HUES6 (cell line): Measurements from ENCODE around the gene ARRDC1.

Experiments
- H3K27ac ChIP-seq: 2 replicates; pipeline ENCODE4 v1.7.0; 2013; ENCODE audit warnings: low read depth, mild to moderate bottlenecking, low read length, inconsistent platforms
- H3K27me3 ChIP-seq: 2 replicates; pipeline ENCODE4 v1.6.1; 2013; ENCODE audit warnings: low read length; ENCODE audit not compliant: control insufficient read depth, insufficient read depth
- H3K36me3 ChIP-seq: 2 replicates; pipeline ENCODE4 v1.6.1; 2013; ENCODE audit warnings: low read length; ENCODE audit not compliant: control insufficient read depth, insufficient read depth
- H3K4me1 ChIP-seq: 2 replicates; pipeline ENCODE4 v1.6.1; 2013; ENCODE audit warnings: low read length; ENCODE audit not compliant: control insufficient read depth, insufficient read depth
- H3K4me3 ChIP-seq: 2 replicates; pipeline ENCODE4 v1.5.1; 2013; ENCODE audit warnings: low read depth, low read length
- H3K9ac ChIP-seq: one replicate; pipeline ENCODE4 v1.6.1; 2013; ENCODE audit warnings: mild to moderate bottlenecking, low read length
- H3K9me3 ChIP-seq: 2 replicates; pipeline ENCODE4 v1.6.1; 2013; ENCODE audit warnings: low read depth, low read length; ENCODE audit not compliant: control insufficient read depth, insufficient read depth

Gene ARRDC1

GRCh38 chr9:137575716-137576411 lies 29.6 kb upstream of the ARRDC1 start:
- Histone ChIP-seq H3K36me3 (peaks cover 49% of the 10 kb centered on the region), H3K27ac (no peak overlapping the region), H3K4me1 (peaks cover 24% of the 10 kb centered on the region), H3K27me3 (no peaks in the 10 kb centered on the region), H3K4me3 (no peak overlapping the region), H3K9me3 (no peaks in the 10 kb centered on the region), H3K9ac (no peak overlapping the region)

- Histone ChIP-seq H3K4me3 (peak within 1 kb of the TSS; percentile 100), H3K27ac (peak within 1 kb of the TSS; percentile 89), H3K36me3 (peaks cover 62% of the 10 kb centered on the region), H3K4me1 (peaks cover 31% of the 10 kb centered on the region), H3K27me3 (no peaks in the 10 kb centered on the region), H3K9ac (peak within 1 kb of the TSS; percentile 94), H3K9me3 (no peaks in the 10 kb centered on the region)
Observed at GRCh38 chr9:137578518-137579258, 26.8 kb upstream of the ARRDC1 start, which contains the start of gene DPH7. DPH7 (minus strand) TSS chr9:137578925; CDS start chr9:137578777, 148 bp downstream.

- Histone ChIP-seq H3K36me3 (peaks cover 62% of the 10 kb centered on the region), H3K9ac (peak overlapping the region; percentile 61), H3K4me3 (peak overlapping the region; percentile 100), H3K4me1 (peaks cover 31% of the 10 kb centered on the region), H3K27ac (peak overlapping the region; percentile 58; the same call in 1 of the 2 replicates), H3K9me3 (no peaks in the 10 kb centered on the region), H3K27me3 (no peaks in the 10 kb centered on the region)
Observed at GRCh38 chr9:137579259-137579604, 26.3 kb upstream of the ARRDC1 start.

- H3K27me3 ChIP-seq: no peaks in the 10 kb centered on the region
- peaks cover 58% of the 10 kb centered on the region for H3K36me3 ChIP-seq
- H3K9me3 ChIP-seq: no peaks in the 10 kb centered on the region
- no peak overlapping the region for H3K4me3 ChIP-seq
- H3K9ac ChIP-seq: no peak overlapping the region
- H3K4me1 ChIP-seq: peaks cover 31% of the 10 kb centered on the region
- H3K27ac ChIP-seq: no peak overlapping the region
Observed at GRCh38 chr9:137580209-137580953, 25.1 kb upstream of the ARRDC1 start.

GRCh38 chr9:137580954-137581322 lies 24.5 kb upstream of the ARRDC1 start:
- Histone ChIP-seq H3K9ac (no peak overlapping the region), H3K9me3 (no peaks in the 10 kb centered on the region), H3K27ac (no peak overlapping the region), H3K36me3 (peaks cover 58% of the 10 kb centered on the region), H3K27me3 (no peaks in the 10 kb centered on the region), H3K4me3 (no peak overlapping the region), H3K4me1 (peaks cover 31% of the 10 kb centered on the region)

GRCh38 chr9:137581361-137582285 lies 23.9 kb upstream of the ARRDC1 start:
- Histone ChIP-seq H3K27ac (no peak overlapping the region), H3K27me3 (no peaks in the 10 kb centered on the region), H3K36me3 (peaks cover 60% of the 10 kb centered on the region), H3K9ac (no peak overlapping the region), H3K4me3 (no peak overlapping the region), H3K9me3 (no peaks in the 10 kb centered on the region), H3K4me1 (peaks cover 31% of the 10 kb centered on the region)

- Histone ChIP-seq H3K9ac (no peak overlapping the region), H3K36me3 (peaks cover 63% of the 10 kb centered on the region), H3K27ac (no peak overlapping the region)
Observed at GRCh38 chr9:137582286-137582860, 23.1 kb upstream of the ARRDC1 start.

GRCh38 chr9:137583347-137583746 lies 22.1 kb upstream of the ARRDC1 start:
- peaks cover 73% of the 10 kb centered on the region for H3K36me3 ChIP-seq
- no peak overlapping the region for H3K27ac ChIP-seq
- no peaks in the 10 kb centered on the region for H3K27me3 ChIP-seq
- no peak overlapping the region for H3K9ac ChIP-seq
- H3K4me1 ChIP-seq: peaks cover 22% of the 10 kb centered on the region
- no peak overlapping the region for H3K4me3 ChIP-seq
- no peaks in the 10 kb centered on the region for H3K9me3 ChIP-seq

More at GRCh38 chr9:137582286-137582860, 23.1 kb upstream of the ARRDC1 start:
- H3K4me3 ChIP-seq: no peak overlapping the region
- no peaks in the 10 kb centered on the region for H3K27me3 ChIP-seq
- no peaks in the 10 kb centered on the region for H3K9me3 ChIP-seq
- peaks cover 27% of the 10 kb centered on the region for H3K4me1 ChIP-seq

GRCh38 chr9:137583957-137584356 lies 21.5 kb upstream of the ARRDC1 start:
- Histone ChIP-seq H3K4me1 (peaks cover 22% of the 10 kb centered on the region), H3K36me3 (peaks cover 79% of the 10 kb centered on the region), H3K9me3 (no peaks in the 10 kb centered on the region), H3K9ac (no peak overlapping the region), H3K4me3 (no peak overlapping the region), H3K27me3 (no peaks in the 10 kb centered on the region), H3K27ac (no peak overlapping the region)

- Histone ChIP-seq H3K36me3 (peaks cover 69% of the 10 kb centered on the region), H3K4me1 (0 out of 2 replicates have a peak, but pooled peaks cover 2% of the 10 kb centered on the region), H3K27me3 (no peaks in the 10 kb centered on the region), H3K9ac (no peak overlapping the region), H3K27ac (no peak overlapping the region), H3K9me3 (no peaks in the 10 kb centered on the region), H3K4me3 (no peak overlapping the region)
Observed at GRCh38 chr9:137586854-137587253, 18.6 kb upstream of the ARRDC1 start.
